PC-3 (cell line): Measurements from ENCODE around the gene RAB37. TPM values are rescaled to one million over a fixed set of nuclear protein-coding genes. Genes with fewer than 3 reads are reported as not detected.

Experiments used
- ATAC-seq: fragments of 200-7000 bp; cut with Tn5 transposase; 2 replicates; pipeline ENCODE4 v1.9.1; 2020; ENCODE audit warnings: mild to moderate bottlenecking, moderate library complexity
- BruUV-seq: library from RNA; stranded (reverse); fragments of 400-500 nt; replicated peaks from 2 replicates; lab custom pipeline; 2021; lab: Mats Ljungman, UMichigan
- CTCF ChIA-PET: fragments of 300-600 bp; sonication (Branson Sonifier 250); formaldehyde crosslinking; loops from one replicate; lab custom pipeline; 2022; ENCODE audit warnings: antibody characterized with exemption; lab: Charles Lee
- POLR2A ChIA-PET: fragments of 300-600 bp; sonication (Branson Sonifier 250); formaldehyde crosslinking; loops from one replicate; lab custom pipeline; 2022; ENCODE audit warnings: antibody characterized with exemption; ENCODE audit not compliant: unreplicated experiment; lab: Charles Lee
- DNase-seq: peaks from one replicate; pipeline ENCODE4 v3.0.0-alpha.2; 2015
- H2AFZ ChIP-seq: fragments of 300-600 bp; sonication (generic); 2 replicates; pipeline ENCODE4 v1.6.0; 2016; ENCODE audit warnings: antibody characterized with exemption, low read length
- H3F3A ChIP-seq: fragments of 300-600 bp; sonication (generic); one replicate; pipeline ENCODE4 v1.6.0; 2017; ENCODE audit warnings: antibody characterized with exemption, low read length, control low read depth, mild to moderate bottlenecking; ENCODE audit not compliant: unreplicated experiment
- H3K27ac ChIP-seq: fragments of 300-600 bp; sonication (generic); 2 replicates; pipeline ENCODE4 v1.5.1; 2016; ENCODE audit warnings: mild to moderate bottlenecking, low read length
- H3K27me3 ChIP-seq: fragments of 300-600 bp; sonication (generic); 2 replicates; pipeline ENCODE4 v1.6.1; 2016; ENCODE audit warnings: low read length, mixed read lengths
- H3K36me3 ChIP-seq: fragments of 300-600 bp; sonication (generic); 2 replicates; pipeline ENCODE4 v1.6.1; 2016; ENCODE audit warnings: low read depth, mixed run types, low read length, mixed read lengths
- H3K4me1 ChIP-seq: fragments of 300-600 bp; sonication (generic); 2 replicates; pipeline ENCODE4 v1.5.1; 2016; ENCODE audit warnings: low read length; ENCODE audit not compliant: insufficient read depth
- H3K4me2 ChIP-seq: fragments of 300-600 bp; sonication (generic); 2 replicates; pipeline ENCODE4 v1.6.0; 2016; ENCODE audit warnings: low read length
- H3K4me3 ChIP-seq: fragments of 300-600 bp; sonication (generic); 2 replicates; pipeline ENCODE4 v1.5.1; 2016; ENCODE audit warnings: mild to moderate bottlenecking, low read length, mixed read lengths
- H3K79me2 ChIP-seq: fragments of 300-600 bp; sonication (generic); 2 replicates; pipeline ENCODE4 v1.6.1; 2017; ENCODE audit warnings: low read length, mixed read lengths
- H3K9ac ChIP-seq: fragments of 300-600 bp; sonication (generic); 2 replicates; pipeline ENCODE4 v1.6.0; 2016; ENCODE audit warnings: mild to moderate bottlenecking, low read length
- H3K9me2 ChIP-seq: fragments of 300-600 bp; sonication (generic); replicated peaks from 2 replicates; pipeline ENCODE4 v1.6.1; 2016; ENCODE audit warnings: mixed run types, low read length, mixed read lengths
- H3K9me3 ChIP-seq: fragments of 300-600 bp; sonication (generic); 2 replicates; pipeline ENCODE4 v1.6.1; 2016; ENCODE audit warnings: low read length, mixed read lengths
- H4K20me1 ChIP-seq: fragments of 300-600 bp; sonication (generic); 2 replicates; pipeline ENCODE4 v1.6.1; 2016; ENCODE audit warnings: low read length, mixed read lengths
- EZH2 ChIP-seq: fragments of 300-600 bp; sonication (generic); IDR thresholded peaks from one replicate; pipeline ENCODE4 v1.6.1; 2017; ENCODE audit warnings: antibody characterized with exemption, mild to moderate bottlenecking, low read length; ENCODE audit not compliant: unreplicated experiment
- EZH2phosphoT487 ChIP-seq: fragments of 300-600 bp; sonication (generic); IDR thresholded peaks from 2 replicates; pipeline ENCODE4 v1.6.1; 2018; ENCODE audit warnings: mild to moderate bottlenecking, antibody characterized with exemption, low read length, borderline replicate concordance
- intact Hi-C: fragments of 100-400 bp; cut with micrococcal nuclease; formaldehyde crosslinking; loops from 2 replicates; pipeline ENCODE4 v1.9.0; 2023
- total RNA-seq: library from RNA; depleted of rRNA; stranded (reverse); fragments of >200 nt; gene quantifications from 2 replicates; pipeline ENCODE4 v1.2.3, GENCODE V29; 2014
- TF ChIP-seq, protein P1 (sequence below): fragments of 300-600 bp; sonication (generic); conservative IDR thresholded peaks from 2 replicates; pipeline ENCODE4 v1.5.1; 2017; ENCODE audit warnings: antibody characterized with exemption, low read depth, mild to moderate bottlenecking, low read length

The RAB37 gene
- total RNA-seq, 1 experiment from 2014 or later = 0.66 TPM

- Histone ChIP-seq H4K20me1 (peaks cover 12% of the 10 kb centered on the region; the same call in 1 of the 2 replicates), H3K4me3 (peak overlapping the region; percentile 78), H3K9ac (peak overlapping the region; percentile 65; the same call in 1 of the 2 replicates), H3F3A (no peaks in the 10 kb centered on the region), H3K9me3 (no peaks in the 10 kb centered on the region), H3K27me3 (no peaks in the 10 kb centered on the region), H3K27ac (no peak overlapping the region), H3K36me3 (no peaks in the 10 kb centered on the region), H3K4me2 (peak overlapping the region; percentile 92), H3K4me1 (peaks cover 27% of the 10 kb centered on the region), H3K9me2 (no peaks in the 10 kb centered on the region), H2AFZ (peak overlapping the region; percentile 77; the same call in 1 of the 2 replicates), H3K79me2 (peaks cover 53% of the 10 kb centered on the region)
- POLR2A ChIA-PET = no interaction called here
- DNase-seq (no peak), ATAC-seq (no peak)
- intact Hi-C loops = no loop called here
- BruUV-seq = no TSS peak
- CTCF ChIA-PET = interaction anchor here (0.6 to 1.9 kb wide), 5 partner anchors 10 to 194 kb away, joined by 3 to 8 read pairs (median 5); no protein-coding TSS in a partner anchor
- TF ChIP-seq EZH2 (no peak), EZH2phosphoT487 (no peak)
- TF ChIP-seq, protein P1, sequence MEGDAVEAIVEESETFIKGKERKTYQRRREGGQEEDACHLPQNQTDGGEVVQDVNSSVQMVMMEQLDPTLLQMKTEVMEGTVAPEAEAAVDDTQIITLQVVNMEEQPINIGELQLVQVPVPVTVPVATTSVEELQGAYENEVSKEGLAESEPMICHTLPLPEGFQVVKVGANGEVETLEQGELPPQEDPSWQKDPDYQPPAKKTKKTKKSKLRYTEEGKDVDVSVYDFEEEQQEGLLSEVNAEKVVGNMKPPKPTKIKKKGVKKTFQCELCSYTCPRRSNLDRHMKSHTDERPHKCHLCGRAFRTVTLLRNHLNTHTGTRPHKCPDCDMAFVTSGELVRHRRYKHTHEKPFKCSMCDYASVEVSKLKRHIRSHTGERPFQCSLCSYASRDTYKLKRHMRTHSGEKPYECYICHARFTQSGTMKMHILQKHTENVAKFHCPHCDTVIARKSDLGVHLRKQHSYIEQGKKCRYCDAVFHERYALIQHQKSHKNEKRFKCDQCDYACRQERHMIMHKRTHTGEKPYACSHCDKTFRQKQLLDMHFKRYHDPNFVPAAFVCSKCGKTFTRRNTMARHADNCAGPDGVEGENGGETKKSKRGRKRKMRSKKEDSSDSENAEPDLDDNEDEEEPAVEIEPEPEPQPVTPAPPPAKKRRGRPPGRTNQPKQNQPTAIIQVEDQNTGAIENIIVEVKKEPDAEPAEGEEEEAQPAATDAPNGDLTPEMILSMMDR = no peak
These were observed 12.9 kb downstream of the RAB37 start for GRCh38 chr17:74750039-74750326.

- ChIA-PET POLR2A (no interaction called here), CTCF (interaction anchor here (0.6 to 1.9 kb wide), 4 partner anchors 9 to 194 kb away, joined by 3 to 8 read pairs (median 6); no protein-coding TSS in a partner anchor)
- intact Hi-C loops = no loop called here
- H3F3A ChIP-seq = no peaks in the 10 kb centered on the region
- DNase-seq (peak; percentile 57), ATAC-seq (peak; percentile 1; the same call in 1 of the 2 replicates)
- peak overlapping the region; percentile 78 for H3K4me3 ChIP-seq
- BruUV-seq = no TSS peak
- no peaks in the 10 kb centered on the region for H3K36me3 ChIP-seq
- peaks cover 27% of the 10 kb centered on the region for H3K4me1 ChIP-seq
- no peaks in the 10 kb centered on the region for H3K9me3 ChIP-seq
- H4K20me1 ChIP-seq = peaks cover 15% of the 10 kb centered on the region; the same call in 1 of the 2 replicates
- no peaks in the 10 kb centered on the region for H3K9me2 ChIP-seq
- H3K79me2 ChIP-seq = peaks cover 58% of the 10 kb centered on the region
- H3K4me2 ChIP-seq = peak overlapping the region; percentile 92
- no peak overlapping the region for H3K27ac ChIP-seq
- peak overlapping the region; percentile 65; the same call in 1 of the 2 replicates for H3K9ac ChIP-seq
- TF ChIP-seq EZH2phosphoT487 = no peak
- TF ChIP-seq EZH2 = no peak
- TF ChIP-seq, protein P1 = no peak
- H2AFZ ChIP-seq = no peak overlapping the region
- H3K27me3 ChIP-seq = no peaks in the 10 kb centered on the region
These were observed 13.4 kb downstream of the RAB37 start for GRCh38 chr17:74750327-74751069.

DNA sequence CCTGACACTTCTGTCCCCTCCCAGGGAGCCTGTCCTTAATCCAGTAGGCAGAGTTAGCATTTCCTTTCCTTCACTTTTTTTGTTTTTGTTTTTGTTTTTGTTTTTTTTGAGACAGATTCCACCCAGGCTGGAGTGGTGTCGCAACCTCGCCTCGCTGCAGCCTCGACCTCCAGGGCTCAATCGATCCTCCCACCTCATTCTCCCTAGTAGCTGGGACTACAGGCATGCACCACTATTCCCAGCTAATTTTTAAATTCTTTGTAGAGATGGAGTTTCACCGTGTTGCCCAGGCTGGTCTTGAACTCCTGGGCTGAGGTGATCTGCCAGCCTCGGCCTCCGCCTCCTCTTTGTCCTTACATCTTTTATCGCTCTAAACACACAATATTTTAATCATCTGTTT lies 15.4 kb downstream of the RAB37 start:
- ChIA-PET POLR2A (no interaction called here), CTCF (no interaction called here)
- H2AFZ ChIP-seq = no peak overlapping the region
- peaks cover 16% of the 10 kb centered on the region; the same call in 1 of the 2 replicates for H4K20me1 ChIP-seq
- no peak for DNase-seq
- intact Hi-C loops = no loop called here
- H3K9ac ChIP-seq = no peak overlapping the region
- H3K9me3 ChIP-seq = no peaks in the 10 kb centered on the region
- peaks cover 65% of the 10 kb centered on the region for H3K79me2 ChIP-seq
- peaks cover 27% of the 10 kb centered on the region for H3K4me1 ChIP-seq
- no TSS peak for BruUV-seq
- H3F3A ChIP-seq = no peaks in the 10 kb centered on the region
- no peak overlapping the region for H3K4me2 ChIP-seq
- TF ChIP-seq EZH2phosphoT487 (no peak), EZH2 (no peak)
- TF ChIP-seq, protein P1 = no peak
- ATAC-seq = no peak
- H3K9me2 ChIP-seq = no peaks in the 10 kb centered on the region
- no peak overlapping the region for H3K27ac ChIP-seq
- no peaks in the 10 kb centered on the region for H3K27me3 ChIP-seq
- H3K4me3 ChIP-seq = no peak overlapping the region
- H3K36me3 ChIP-seq = no peaks in the 10 kb centered on the region
